Left kidney (tissue), 8 donors: ENCODE measurements around the gene CDYL. TPM values are rescaled to one million over a fixed set of nuclear protein-coding genes. Genes with fewer than 3 reads are reported as not detected.

Experiments used
- DNase-seq: peaks from one replicate; pipeline ENCODE4 v3.0.0-alpha.2; 2013
- long read RNA-seq, 8 donors: transcript quantifications; one replicate each; lab custom pipeline, GENCODE V29; 2026
- polyA plus RNA-seq: library from polyadenylated mRNA; unstranded; fragments of 120-200 nt; gene quantifications from one replicate; pipeline ENCODE4 v1.2.1, GENCODE V29; 2013; ENCODE audit not compliant: insufficient read length

CDYL gene, protein sequence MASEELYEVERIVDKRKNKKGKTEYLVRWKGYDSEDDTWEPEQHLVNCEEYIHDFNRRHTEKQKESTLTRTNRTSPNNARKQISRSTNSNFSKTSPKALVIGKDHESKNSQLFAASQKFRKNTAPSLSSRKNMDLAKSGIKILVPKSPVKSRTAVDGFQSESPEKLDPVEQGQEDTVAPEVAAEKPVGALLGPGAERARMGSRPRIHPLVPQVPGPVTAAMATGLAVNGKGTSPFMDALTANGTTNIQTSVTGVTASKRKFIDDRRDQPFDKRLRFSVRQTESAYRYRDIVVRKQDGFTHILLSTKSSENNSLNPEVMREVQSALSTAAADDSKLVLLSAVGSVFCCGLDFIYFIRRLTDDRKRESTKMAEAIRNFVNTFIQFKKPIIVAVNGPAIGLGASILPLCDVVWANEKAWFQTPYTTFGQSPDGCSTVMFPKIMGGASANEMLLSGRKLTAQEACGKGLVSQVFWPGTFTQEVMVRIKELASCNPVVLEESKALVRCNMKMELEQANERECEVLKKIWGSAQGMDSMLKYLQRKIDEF
- polyA plus RNA-seq = 27.7 TPM
- long read RNA-seq, donor 1, partial matches to known transcripts = 8 of 9 reads
- long read RNA-seq, donor 1, other reads (novel, unspliced or antisense) = 0 of 9 reads
- long read RNA-seq, donor 2, partial matches to known transcripts = 33 of 37 reads
- long read RNA-seq, donor 2, other reads (novel, unspliced or antisense) = 0 of 37 reads
- long read RNA-seq, donor 3, partial matches to known transcripts = 0 of 2 reads
- long read RNA-seq, donor 3, other reads (novel, unspliced or antisense) = 0 of 2 reads
- long read RNA-seq, donor 4 = 0 reads
- long read RNA-seq, donor 5, transcript CDYL-203 (7 exons, 2,184 nt) = major isoform, 9 of 16 reads
- long read RNA-seq, donor 5, partial matches to known transcripts = 7 of 16 reads
- long read RNA-seq, donor 5, other reads (novel, unspliced or antisense) = 0 of 16 reads
- long read RNA-seq, donor 6, partial matches to known transcripts = 8 of 11 reads
- long read RNA-seq, donor 6, other reads (novel, unspliced or antisense) = 0 of 11 reads
- long read RNA-seq, donor 7, transcript CDYL-203 (7 exons, 2,184 nt) = major isoform, 6 of 14 reads
- long read RNA-seq, donor 7, partial matches to known transcripts = 8 of 14 reads
- long read RNA-seq, donor 7, other reads (novel, unspliced or antisense) = 0 of 14 reads
- long read RNA-seq, donor 8, partial matches to known transcripts = 0 of 2 reads
- long read RNA-seq, donor 8, other reads (novel, unspliced or antisense) = 0 of 2 reads

DNA sequence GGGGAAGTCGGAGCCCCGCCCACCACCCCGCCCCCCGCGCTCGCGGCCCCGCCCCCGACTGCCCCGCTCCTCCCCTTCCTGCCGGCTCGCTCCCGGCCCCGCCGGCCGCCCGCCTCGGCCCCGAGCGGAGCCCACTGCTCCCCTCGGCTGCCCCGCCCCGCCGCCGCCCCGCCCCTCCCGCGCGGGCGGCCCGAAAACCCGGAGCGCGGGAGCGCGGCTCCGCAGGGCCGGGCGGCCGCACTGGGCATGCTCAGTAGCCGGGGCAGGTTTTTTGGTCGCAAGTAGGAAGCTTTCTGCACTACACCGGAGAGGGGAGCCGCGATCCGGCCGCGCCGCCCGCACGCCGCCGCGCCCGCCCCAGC is at the start of gene CDYL:
Gene CDYL (plus strand): TSS at position 274 of the 362 bp plus-strand sequence. CDS start 380 bp downstream, outside the sequence.
- DNase-seq = peak; percentile 88

DNA sequence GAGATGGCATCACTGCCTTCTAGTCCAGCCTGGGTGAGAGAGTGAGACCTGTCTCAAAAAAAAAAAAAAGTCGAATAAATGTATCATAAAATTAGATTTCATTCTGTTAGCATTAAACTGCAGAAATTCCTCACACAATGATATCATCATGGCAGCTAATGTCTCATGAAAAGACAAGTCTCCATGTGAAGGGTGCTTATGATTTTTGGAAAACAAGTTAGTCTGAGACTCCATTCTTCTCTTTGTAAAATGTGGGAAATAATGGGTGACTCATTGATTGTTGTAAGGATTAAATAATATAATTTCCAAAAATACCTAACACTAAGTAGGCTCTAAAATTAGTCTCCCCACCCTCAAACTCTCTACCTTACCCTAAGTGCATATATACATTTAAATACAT is 49.6 kb upstream of the CDYL start:
- DNase-seq = no peak

DNA sequence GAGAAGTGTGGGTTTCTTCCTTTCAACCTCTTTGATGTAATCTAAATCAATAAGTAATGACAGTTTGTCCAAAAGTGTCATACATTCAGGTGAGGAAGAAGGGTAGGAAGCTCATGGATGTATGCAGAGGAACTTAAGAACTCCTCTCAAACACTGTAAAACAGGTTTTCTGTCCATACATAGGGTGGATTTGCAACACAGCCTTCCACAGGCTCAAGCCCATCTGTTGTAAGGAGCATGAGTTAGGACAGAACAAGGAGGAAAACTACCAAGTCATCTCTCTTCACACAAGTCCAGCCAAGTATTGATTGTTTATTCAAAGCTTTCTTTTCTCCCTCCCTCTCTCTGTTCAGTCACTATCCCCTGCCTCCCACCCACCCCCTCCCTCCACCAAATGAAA is 49.0 kb upstream of the CDYL start:
- DNase-seq = no peak

DNA sequence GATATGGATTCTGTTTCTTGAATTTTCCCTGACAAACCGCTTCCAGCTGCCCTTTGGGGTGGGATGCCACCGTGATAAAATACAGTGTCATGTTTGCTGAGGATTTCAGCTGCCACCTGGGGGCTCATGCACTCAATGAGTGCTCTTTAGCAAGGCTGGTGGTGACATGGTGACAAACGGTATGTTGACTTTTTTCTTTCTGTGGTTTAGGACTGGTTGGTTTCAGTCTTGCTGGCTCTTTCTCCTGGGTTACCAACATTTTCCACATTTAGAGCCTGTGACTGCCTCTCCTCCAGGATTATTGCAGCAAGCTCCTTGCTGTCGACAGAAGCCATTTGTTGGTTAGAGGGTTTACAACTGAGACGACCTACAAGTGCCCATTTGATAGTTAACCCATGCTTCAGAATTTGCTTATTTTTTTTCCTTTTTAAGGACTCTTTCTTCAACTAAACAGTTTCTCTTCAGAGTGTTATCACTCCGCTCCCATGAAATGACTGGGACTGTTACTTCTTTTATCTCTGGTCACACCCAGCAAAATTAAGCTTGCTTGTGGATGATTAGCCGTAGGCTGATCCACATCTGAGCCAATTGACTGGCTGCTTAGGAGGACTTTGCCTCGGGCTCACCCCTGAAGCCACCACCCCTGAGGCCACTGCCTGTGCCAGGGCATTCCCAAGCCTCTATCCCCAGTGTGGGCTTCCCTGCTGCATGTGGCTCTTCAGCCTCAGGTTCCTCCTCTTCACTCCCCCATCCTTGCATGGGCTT is 48.4 kb upstream of the CDYL start:
- DNase-seq = peak; percentile 7

DNA sequence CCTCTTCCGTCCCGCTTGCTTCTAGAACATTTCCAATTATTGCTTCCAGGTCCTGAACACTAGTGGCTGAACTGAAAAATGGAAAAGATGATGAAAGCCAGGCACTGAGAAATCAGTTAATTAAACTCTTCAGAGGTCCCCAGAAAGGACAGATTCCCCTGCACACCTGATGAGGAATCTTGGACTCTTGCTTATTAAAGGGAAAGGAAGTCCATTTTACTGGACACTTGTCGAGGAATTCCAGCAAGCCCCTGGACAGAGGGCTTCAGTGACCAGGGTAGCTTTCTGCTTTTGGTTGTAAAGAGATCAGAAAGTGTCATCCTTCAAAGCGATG is 47.8 kb upstream of the CDYL start:
- no peak for DNase-seq

DNA sequence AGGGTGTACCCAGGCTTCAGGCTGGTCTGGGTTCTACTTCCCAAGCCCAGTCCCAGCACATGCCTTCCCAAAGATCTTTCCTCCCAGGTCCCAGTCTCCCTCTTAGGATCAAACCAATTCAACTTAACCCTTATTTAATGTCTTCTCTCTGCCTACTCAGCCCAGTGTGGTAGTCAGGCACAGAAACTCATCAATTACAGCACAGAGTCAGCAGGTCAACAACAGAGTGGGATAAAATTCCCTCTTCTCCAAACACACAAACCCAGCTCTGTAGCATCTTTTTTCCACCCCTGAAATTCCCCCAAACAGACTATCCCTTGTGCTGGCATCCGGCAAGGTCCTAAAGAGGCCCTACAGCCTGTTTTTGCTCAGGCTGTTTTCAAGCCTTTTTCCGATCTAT is 47.3 kb upstream of the CDYL start:
- DNase-seq = peak; percentile 28

DNA sequence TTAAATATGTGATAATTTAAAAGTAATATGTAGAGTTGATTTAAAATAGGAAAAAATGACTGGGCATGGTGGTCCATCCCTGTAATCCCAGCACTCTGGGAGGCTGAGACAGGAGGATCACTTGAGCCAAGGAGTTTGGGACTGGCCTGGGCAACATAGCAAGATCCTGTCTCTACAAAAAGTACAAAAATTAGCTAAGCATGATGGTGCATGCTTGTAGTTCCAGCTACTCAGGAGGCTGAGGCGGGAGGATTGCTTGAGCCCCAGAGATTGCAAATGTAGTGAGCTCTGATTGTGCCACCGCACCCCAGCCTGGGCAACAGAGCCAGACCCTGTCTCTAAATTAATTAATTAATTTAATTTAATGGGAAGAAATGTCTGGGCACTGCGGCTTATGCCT is 44.2 kb upstream of the CDYL start:
- no peak for DNase-seq

DNA sequence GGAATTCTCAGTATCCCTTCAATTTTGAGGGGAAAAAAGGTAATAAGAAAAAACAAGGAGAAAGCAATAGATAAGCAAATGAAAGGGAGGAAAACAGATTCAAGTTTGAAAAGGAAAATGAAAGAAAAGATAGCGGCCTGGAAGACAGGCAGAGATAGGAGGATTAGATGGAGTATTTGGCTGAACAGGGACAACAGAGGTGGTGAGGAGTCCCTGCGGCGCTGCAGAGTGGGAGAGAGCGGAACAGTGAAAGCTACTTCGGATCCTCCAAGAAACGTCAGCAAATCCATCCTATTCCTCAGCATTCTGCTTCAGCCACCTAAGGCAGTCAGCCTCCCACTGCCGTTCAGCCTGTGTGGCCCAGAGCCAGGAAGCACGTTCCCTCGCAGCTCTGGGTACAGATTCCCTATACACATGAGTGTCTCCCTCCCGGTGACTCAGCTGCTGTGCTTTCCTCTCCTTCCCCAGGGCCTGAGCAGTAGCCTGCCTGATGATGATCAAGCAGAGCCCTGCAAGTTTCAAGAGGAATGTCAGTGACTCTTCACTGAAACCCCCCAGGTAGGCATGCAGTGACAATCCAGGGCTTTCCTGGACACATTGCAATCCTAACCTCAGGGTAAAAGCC is 43.4 kb upstream of the CDYL start:
- DNase-seq = no peak

DNA sequence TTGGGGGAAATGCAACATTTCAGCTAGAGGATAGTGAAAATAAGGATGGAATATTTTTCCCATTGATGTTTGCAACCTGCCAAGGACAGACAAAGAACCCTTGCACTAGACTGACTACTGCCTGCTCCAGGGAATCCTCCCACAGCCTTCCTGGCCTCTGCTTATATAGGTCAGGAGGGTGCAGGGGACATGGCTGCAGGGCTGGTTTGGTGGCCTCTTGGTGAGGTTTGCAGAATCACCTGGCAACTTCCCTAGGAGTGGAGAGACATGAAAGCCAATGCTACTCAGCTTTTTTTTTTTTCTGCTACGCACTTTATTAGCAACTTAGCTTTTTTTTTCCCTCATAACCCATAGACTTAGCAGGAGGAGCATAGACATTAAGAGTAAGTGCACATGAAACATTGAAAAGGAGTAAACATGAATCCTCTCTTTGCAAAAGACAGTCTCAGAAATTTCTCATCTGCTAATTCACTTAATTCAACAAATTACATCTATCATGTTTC is 39.8 kb upstream of the CDYL start:
- no peak for DNase-seq

DNA sequence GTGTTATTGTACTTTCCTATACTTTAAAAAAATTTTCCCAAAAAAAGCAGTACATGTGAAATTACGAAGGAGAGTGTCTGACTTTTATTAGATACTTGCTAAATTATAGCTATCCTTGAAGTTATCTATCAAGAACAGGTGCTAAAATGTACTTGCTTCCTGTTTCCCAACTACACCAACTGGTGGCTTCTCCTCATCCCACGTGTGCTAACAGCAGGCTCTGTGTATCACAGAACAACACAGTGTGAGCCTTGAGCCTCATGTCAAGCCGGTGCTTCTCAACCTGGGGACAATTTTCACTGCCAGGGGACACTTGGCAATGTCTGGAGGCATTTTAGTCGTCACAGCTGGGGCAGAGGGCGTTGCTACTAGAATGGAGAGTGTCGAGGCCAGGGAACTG is 36.2 kb upstream of the CDYL start:
- no peak for DNase-seq

DNA sequence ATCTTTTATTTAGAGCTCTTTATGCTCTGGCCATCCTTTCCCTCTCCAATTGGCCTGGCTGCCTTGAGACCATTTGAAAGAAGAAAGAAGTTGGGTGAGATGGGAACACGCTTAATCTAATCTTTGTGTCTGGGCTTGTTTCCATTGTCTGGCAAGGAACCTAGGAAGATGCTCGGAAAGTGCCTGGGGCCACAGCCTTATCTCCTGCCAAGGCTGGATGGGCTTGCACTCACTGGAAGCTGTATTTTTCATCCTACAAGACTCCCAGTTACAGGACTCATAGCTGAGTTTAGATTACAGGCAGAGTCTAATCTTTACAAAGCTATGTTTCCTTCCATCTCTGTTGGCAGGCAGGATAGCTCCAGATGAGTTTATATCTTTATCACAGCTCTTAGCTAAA is 33.1 kb upstream of the CDYL start:
- DNase-seq = no peak

DNA sequence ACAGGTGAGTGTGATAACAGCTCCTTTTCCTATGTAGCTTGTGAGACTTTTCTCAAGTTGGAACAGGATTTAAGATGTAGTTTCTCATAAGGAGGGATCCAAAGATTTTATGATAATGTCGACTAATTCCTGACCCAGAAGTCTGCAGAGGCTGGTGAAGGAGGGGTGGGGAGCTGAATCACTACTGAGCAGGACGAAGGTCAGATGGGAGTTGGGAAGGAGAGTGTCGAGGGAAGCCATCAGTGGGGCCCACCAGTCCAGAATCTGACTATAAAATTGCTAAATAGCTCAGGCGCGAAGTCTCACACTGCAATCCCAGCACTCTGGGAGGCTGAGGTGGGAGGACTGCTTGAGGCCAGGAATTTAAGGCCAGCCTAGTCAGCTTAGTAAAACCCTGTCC is 32.3 kb upstream of the CDYL start:
- no peak for DNase-seq

DNA sequence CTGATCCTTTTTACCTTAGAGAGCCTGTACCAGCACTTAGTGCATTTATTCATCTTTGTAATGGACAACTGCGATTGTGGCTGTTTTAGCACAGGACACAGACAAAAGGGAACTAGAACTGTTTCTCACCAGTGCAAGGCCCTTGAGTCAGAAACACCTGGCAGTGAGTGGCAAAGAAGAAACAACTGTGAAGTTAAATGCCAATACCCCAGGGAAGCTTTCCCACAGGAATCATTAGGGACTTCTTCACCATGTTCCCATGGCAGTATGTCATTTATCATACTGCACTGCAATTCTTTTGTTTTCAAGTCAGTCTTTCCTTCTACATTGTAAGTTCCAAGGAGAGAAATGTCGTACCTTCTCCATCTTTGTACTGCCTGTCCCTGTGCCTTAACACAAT is 28.6 kb upstream of the CDYL start:
- DNase-seq = no peak

DNA sequence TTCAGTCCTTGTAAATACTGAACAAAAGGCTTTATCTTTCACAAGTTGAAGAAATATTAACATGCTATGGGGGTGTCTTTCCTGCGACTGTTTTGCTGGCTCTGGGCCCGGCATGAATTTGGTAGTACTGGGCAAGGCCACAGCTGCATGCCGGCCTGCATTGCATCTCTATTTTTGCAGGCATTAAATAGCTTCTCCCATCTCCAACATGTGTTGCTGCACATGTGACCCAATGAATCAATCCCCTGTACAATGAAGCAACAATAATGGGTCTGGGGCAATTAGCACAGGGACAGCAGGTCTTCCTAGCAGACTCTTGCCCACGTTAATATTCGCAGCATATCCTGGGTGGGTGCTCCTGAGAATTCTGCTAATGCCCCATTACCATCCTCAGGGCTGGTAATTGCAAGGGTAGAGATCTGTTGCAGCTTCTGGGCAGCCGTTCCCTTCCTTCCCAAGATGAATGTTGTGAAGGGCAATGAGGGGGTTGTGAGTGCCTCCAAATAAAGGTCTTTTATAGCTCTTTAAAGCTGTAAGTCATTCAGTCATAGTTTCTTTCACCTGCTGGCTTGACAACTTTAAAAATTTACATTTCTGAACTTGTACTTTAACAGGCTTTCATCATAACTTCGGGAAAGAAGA is 24.3 kb upstream of the CDYL start:
- DNase-seq = no peak

DNA sequence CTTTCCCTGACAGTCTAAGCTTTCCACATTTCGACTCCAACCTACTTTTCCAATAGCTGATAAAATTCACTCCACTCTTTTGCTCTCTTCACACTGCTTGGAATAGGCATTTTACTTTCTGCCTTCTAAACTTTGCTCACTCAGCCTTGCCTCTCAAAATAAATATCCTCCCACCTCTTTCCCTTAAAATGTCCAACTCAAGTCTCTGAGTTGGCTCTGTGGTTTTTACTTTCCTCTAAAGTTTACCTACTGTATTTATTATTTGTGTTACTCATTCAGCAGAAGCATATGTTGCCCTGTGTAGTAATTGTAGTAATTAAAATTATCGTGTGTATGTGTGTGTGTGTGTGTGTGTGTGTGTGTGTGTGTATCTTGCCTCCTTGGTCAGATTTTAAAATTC is 20.0 kb upstream of the CDYL start:
- DNase-seq = no peak

DNA sequence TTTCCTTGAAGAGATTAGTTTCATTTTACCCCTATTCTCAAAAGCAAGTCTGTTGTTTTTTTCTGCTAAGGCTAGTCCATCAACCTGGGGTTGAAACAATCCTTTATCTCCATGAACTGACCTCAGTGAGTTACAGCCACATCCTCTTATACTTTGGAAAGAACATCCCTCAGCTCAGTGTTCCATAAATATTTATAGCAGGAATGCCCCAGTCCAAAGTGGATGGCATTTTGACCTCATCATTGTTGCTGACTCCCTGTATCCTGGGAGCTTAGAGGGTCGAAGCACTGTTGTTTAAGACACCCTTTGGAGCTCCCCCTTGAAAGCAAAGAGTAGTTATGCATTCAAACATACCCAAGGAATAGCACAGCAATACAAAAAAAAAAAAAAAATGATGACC is 16.2 kb upstream of the CDYL start:
- DNase-seq = no peak

DNA sequence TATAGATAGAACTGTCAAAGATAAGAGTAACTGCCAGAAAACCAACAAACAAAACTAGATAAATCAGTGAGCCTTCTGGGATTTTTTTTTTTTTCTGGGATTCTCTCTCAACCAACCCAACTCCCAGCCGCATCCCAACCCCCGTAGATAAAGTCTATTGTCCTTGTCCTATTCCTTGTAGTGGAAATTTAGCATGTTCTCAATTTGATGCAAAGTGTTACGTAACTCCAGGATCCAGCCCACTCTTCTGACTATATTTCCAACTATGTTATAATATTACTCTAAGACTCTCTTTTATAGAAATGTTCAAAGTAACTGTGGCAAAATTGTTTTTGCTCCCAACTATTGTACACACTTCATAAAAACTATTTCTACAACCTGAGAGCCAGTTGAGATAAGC is 15.4 kb upstream of the CDYL start:
- DNase-seq = no peak

DNA sequence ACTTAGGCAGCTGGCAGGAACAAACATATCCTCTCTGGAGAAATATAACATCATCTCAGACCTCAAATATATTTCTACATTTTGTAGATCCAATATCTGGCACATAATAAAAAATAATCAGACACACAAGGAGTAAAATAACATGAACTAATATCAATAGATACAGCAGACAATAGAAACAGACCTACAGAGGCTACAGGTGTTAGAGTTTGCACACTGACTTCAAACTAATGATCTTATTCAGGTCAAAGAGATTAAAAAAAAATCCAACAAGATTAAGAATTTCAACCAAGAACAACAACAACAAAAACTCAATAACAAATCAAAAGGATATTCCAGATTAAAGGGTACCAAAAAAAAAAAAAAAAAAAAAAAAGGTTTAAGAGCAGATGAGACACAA is 13.9 kb upstream of the CDYL start:
- no peak for DNase-seq

DNA sequence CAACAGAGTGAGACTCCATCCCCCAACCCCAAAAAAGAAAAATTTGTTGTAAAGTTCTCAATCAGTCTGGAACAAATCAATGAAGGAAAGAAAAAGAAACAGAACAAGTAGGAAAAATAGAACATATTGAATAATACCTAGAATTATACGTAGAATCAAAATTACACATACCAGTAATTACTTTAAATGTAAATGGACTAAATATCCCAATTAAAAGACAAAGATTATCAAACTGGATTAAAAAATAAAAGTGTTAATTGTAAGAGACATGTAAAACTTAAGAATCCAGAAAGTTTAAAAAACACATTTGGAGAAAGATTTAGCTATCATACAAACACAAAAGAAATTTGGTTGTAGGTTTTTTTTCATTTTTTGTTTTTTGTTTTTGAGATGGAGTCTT is 12.3 kb upstream of the CDYL start:
- no peak for DNase-seq

DNA sequence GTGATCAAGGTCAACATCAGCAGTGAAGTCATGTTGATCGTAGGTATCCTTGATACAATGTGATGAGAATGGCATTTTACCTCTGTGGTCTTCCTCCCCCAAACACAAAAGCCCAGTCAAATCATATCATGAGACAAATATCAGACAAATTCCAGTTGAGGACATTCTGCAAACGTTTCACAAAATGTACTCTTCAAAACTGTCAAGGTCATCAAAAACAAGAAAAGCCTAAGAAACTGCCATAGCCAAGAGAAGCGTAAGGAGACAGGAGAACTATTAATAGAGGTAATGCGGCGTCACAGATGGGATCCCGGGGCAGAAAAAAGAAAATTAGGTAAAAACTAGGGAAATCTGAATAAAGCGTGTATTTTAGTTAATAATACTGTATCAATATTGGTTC is 7.4 kb upstream of the CDYL start:
- DNase-seq = no peak

DNA sequence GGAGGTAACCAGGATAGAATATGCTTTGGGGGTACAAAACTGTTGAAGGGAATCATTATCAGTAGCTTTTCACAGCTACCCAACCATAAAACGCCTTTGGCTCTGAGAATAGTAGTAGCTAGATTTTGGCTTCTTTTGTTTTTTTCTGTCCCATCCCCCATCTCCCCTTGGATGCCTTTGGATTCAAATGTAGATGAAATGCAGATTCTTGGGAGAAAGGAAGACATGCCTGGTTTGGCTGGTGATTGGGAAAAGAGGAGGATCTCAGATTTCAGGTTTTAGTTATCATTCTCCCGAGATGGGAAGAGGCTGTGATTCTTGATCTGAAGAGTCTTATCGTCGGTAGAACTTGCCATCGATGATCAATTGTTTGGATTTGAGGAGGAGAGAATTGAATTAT is 3.5 kb upstream of the CDYL start:
- DNase-seq = no peak
